HEK293 (cell line): ENCODE measurements around the gene HDAC10.

ENCODE experiments used
- GLI2 ChIP-seq: fragments of 450-650 bp; formaldehyde crosslinking; IDR thresholded peaks from 2 replicates; pipeline ENCODE4; 2017; ENCODE audit warnings: missing biosample characterization, missing genetic modification characterization, low read depth, borderline replicate concordance
- HOXC10 ChIP-seq: sonication (generic); formaldehyde crosslinking; IDR thresholded peaks from 2 replicates; pipeline ENCODE4 v1.8.1; 2023; ENCODE audit warnings: mild to moderate bottlenecking, missing genetic modification reagents
- MZF1 ChIP-seq: fragments of 450-650 bp; formaldehyde crosslinking; IDR thresholded peaks from 2 replicates; pipeline ENCODE4 v1.5.1; 2017; ENCODE audit warnings: missing biosample characterization, missing genetic modification characterization, borderline replicate concordance
- SP3 ChIP-seq: fragments of 450-650 bp; formaldehyde crosslinking; IDR thresholded peaks from 2 replicates; pipeline ENCODE4 v1.5.1; 2016; ENCODE audit warnings: missing biosample characterization, missing genetic modification characterization
- YY1 ChIP-seq: fragments of 450-650 bp; formaldehyde crosslinking; IDR thresholded peaks from 2 replicates; pipeline ENCODE4 v1.5.1; 2018; ENCODE audit warnings: missing biosample characterization, missing genetic modification characterization
- ZFHX2 ChIP-seq: fragments of 450-650 bp; formaldehyde crosslinking; conservative IDR thresholded peaks from 2 replicates; pipeline ENCODE4 v1.5.1; 2016; ENCODE audit warnings: missing biosample characterization, missing genetic modification characterization
- ZFP3 ChIP-seq: fragments of 450-650 bp; formaldehyde crosslinking; IDR thresholded peaks from 2 replicates; pipeline ENCODE4 v1.5.1; 2016; ENCODE audit warnings: low read depth, missing biosample characterization, missing genetic modification characterization
- ZFP41 ChIP-seq: fragments of 450-650 bp; formaldehyde crosslinking; IDR thresholded peaks from 2 replicates; pipeline ENCODE4 v1.5.1; 2016; ENCODE audit warnings: missing biosample characterization, missing genetic modification characterization, borderline replicate concordance
- ZNF140 ChIP-seq: fragments of 450-650 bp; formaldehyde crosslinking; IDR thresholded peaks from 2 replicates; pipeline ENCODE4 v1.5.1; 2016; ENCODE audit warnings: missing biosample characterization, missing genetic modification characterization
- ZNF155 ChIP-seq: fragments of 450-650 bp; formaldehyde crosslinking; IDR thresholded peaks from 2 replicates; pipeline ENCODE4 v1.5.1; 2016; ENCODE audit warnings: missing biosample characterization, missing genetic modification characterization
- ZNF292 ChIP-seq: fragments of 450-650 bp; formaldehyde crosslinking; IDR thresholded peaks from 2 replicates; pipeline ENCODE4 v1.5.1; 2016; ENCODE audit warnings: low read depth, missing biosample characterization, missing genetic modification characterization, borderline replicate concordance
- ZNF335 ChIP-seq: fragments of 450-650 bp; formaldehyde crosslinking; conservative IDR thresholded peaks from 2 replicates; pipeline ENCODE4 v1.5.1; 2016; ENCODE audit warnings: missing biosample characterization, missing genetic modification characterization
- ZNF433 ChIP-seq: fragments of 450-650 bp; formaldehyde crosslinking; IDR thresholded peaks from 2 replicates; pipeline ENCODE4 v1.5.1; 2016; ENCODE audit warnings: missing biosample characterization, missing genetic modification characterization, low read depth
- ZNF558 ChIP-seq: fragments of 450-650 bp; formaldehyde crosslinking; IDR thresholded peaks from 2 replicates; pipeline ENCODE4 v1.5.1; 2016; ENCODE audit warnings: missing biosample characterization, missing genetic modification characterization
- ZNF560 ChIP-seq: fragments of 450-650 bp; formaldehyde crosslinking; IDR thresholded peaks from 2 replicates; pipeline ENCODE4 v1.5.1; 2017; ENCODE audit warnings: missing biosample characterization, missing genetic modification characterization, borderline replicate concordance
- ZNF571 ChIP-seq: fragments of 450-650 bp; formaldehyde crosslinking; IDR thresholded peaks from 2 replicates; pipeline ENCODE4 v1.5.0; 2017; ENCODE audit warnings: missing biosample characterization, missing genetic modification characterization
- ZNF596 ChIP-seq: fragments of 450-650 bp; IDR thresholded peaks from 2 replicates; pipeline ENCODE4 v1.5.0; 2018; ENCODE audit warnings: missing biosample characterization, mild to moderate bottlenecking, missing genetic modification characterization, moderate library complexity
- ZNF747 ChIP-seq: fragments of 450-650 bp; formaldehyde crosslinking; IDR thresholded peaks from 2 replicates; pipeline ENCODE4 v1.5.1; 2016; ENCODE audit warnings: missing biosample characterization, missing genetic modification characterization
- TF ChIP-seq, protein P1 (sequence below): fragments of 450-650 bp; formaldehyde crosslinking; IDR thresholded peaks from 2 replicates; pipeline ENCODE4 v1.5.1; 2016; ENCODE audit warnings: missing biosample characterization, missing genetic modification characterization
- TF ChIP-seq, protein P2 (sequence below): fragments of 450-650 bp; formaldehyde crosslinking; IDR thresholded peaks from 2 replicates; pipeline ENCODE4 v1.5.1; 2016; ENCODE audit warnings: missing biosample characterization, missing genetic modification characterization
- TF ChIP-seq, protein P3 (sequence below): fragments of 450-650 bp; formaldehyde crosslinking; IDR thresholded peaks from 2 replicates; pipeline ENCODE4 v1.5.1; 2016; ENCODE audit warnings: missing biosample characterization, missing genetic modification characterization, low read depth
- TF ChIP-seq, protein P4 (sequence below): fragments of 450-650 bp; formaldehyde crosslinking; IDR thresholded peaks from 2 replicates; pipeline ENCODE4 v1.5.1; 2016; ENCODE audit warnings: missing biosample characterization, missing genetic modification characterization
- TF ChIP-seq, protein P5 (sequence below): fragments of 450-650 bp; formaldehyde crosslinking; IDR thresholded peaks from 2 replicates; pipeline ENCODE4 v1.5.1; 2017; ENCODE audit warnings: missing biosample characterization, missing genetic modification characterization
- TF ChIP-seq, protein P6 (sequence below): fragments of 450-650 bp; formaldehyde crosslinking; IDR thresholded peaks from 2 replicates; pipeline ENCODE4 v1.5.1; 2017; ENCODE audit warnings: missing biosample characterization, missing genetic modification characterization

Gene HDAC10

DNA sequence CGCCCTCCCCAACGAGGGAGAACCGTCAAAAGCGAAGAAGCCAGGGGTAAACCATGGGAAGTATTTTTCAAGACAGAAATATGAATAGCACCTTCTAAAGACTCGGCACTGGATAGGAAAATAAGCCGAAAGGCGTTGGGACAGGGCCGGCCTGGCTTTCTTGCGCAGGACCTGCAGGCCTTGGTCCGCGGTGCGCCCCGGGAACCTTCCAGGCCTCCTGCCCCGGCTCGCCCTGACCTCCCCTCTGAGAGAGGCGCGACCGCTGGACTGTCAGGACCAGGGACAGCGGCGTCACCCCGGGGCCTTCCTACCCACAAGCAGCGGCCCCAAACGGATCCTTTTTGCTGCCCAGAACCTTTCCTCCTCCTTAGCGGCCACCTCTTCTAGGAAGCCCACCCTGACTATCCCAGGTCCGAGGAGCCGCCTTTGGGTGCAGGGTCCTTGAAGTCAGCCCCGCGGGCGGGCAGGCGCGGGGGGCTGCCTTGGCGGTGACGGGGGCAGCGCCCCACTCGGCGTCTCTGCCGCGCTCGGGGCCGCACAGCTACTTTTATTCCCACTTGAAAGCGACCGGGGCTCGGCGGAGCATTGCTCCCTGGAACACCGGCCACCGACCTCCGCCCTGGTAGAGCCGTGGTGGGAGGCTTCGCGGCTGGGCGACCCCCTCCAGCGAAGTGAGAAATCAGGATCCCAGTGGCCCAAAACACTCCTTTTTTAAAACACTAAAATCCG is 19.8 kb upstream of the HDAC10 start (continued):
- TF ChIP-seq, protein P1, sequence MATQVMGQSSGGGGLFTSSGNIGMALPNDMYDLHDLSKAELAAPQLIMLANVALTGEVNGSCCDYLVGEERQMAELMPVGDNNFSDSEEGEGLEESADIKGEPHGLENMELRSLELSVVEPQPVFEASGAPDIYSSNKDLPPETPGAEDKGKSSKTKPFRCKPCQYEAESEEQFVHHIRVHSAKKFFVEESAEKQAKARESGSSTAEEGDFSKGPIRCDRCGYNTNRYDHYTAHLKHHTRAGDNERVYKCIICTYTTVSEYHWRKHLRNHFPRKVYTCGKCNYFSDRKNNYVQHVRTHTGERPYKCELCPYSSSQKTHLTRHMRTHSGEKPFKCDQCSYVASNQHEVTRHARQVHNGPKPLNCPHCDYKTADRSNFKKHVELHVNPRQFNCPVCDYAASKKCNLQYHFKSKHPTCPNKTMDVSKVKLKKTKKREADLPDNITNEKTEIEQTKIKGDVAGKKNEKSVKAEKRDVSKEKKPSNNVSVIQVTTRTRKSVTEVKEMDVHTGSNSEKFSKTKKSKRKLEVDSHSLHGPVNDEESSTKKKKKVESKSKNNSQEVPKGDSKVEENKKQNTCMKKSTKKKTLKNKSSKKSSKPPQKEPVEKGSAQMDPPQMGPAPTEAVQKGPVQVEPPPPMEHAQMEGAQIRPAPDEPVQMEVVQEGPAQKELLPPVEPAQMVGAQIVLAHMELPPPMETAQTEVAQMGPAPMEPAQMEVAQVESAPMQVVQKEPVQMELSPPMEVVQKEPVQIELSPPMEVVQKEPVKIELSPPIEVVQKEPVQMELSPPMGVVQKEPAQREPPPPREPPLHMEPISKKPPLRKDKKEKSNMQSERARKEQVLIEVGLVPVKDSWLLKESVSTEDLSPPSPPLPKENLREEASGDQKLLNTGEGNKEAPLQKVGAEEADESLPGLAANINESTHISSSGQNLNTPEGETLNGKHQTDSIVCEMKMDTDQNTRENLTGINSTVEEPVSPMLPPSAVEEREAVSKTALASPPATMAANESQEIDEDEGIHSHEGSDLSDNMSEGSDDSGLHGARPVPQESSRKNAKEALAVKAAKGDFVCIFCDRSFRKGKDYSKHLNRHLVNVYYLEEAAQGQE (tag by site-specific recombination) = peak; percentile 98
- TF ChIP-seq, protein P2, sequence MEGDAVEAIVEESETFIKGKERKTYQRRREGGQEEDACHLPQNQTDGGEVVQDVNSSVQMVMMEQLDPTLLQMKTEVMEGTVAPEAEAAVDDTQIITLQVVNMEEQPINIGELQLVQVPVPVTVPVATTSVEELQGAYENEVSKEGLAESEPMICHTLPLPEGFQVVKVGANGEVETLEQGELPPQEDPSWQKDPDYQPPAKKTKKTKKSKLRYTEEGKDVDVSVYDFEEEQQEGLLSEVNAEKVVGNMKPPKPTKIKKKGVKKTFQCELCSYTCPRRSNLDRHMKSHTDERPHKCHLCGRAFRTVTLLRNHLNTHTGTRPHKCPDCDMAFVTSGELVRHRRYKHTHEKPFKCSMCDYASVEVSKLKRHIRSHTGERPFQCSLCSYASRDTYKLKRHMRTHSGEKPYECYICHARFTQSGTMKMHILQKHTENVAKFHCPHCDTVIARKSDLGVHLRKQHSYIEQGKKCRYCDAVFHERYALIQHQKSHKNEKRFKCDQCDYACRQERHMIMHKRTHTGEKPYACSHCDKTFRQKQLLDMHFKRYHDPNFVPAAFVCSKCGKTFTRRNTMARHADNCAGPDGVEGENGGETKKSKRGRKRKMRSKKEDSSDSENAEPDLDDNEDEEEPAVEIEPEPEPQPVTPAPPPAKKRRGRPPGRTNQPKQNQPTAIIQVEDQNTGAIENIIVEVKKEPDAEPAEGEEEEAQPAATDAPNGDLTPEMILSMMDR (tag by site-specific recombination) = 0 out of 2 replicates have a peak, but pooled peaks have one; percentile 1
- TF ChIP-seq, protein P3, sequence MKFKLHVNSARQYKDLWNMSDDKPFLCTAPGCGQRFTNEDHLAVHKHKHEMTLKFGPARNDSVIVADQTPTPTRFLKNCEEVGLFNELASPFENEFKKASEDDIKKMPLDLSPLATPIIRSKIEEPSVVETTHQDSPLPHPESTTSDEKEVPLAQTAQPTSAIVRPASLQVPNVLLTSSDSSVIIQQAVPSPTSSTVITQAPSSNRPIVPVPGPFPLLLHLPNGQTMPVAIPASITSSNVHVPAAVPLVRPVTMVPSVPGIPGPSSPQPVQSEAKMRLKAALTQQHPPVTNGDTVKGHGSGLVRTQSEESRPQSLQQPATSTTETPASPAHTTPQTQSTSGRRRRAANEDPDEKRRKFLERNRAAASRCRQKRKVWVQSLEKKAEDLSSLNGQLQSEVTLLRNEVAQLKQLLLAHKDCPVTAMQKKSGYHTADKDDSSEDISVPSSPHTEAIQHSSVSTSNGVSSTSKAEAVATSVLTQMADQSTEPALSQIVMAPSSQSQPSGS (tag by site-specific recombination) = no peak
- TF ChIP-seq ZNF155 (tag by site-specific recombination) = no peak
- TF ChIP-seq MZF1 (tag by site-specific recombination) = no peak
- TF ChIP-seq ZNF433 (tag by site-specific recombination) = no peak
- TF ChIP-seq, protein P4, sequence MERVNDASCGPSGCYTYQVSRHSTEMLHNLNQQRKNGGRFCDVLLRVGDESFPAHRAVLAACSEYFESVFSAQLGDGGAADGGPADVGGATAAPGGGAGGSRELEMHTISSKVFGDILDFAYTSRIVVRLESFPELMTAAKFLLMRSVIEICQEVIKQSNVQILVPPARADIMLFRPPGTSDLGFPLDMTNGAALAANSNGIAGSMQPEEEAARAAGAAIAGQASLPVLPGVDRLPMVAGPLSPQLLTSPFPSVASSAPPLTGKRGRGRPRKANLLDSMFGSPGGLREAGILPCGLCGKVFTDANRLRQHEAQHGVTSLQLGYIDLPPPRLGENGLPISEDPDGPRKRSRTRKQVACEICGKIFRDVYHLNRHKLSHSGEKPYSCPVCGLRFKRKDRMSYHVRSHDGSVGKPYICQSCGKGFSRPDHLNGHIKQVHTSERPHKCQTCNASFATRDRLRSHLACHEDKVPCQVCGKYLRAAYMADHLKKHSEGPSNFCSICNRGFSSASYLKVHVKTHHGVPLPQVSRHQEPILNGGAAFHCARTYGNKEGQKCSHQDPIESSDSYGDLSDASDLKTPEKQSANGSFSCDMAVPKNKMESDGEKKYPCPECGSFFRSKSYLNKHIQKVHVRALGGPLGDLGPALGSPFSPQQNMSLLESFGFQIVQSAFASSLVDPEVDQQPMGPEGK = peak; percentile 42; the same call in 1 of the 2 replicates
- no peak for TF ChIP-seq ZFP41 (tag by site-specific recombination)
- no peak for TF ChIP-seq ZNF747
- no peak for TF ChIP-seq ZNF571 (tag by site-specific recombination)
- TF ChIP-seq ZNF335 = peak; percentile 85
- TF ChIP-seq ZNF140 (tag by site-specific recombination) = no peak
- no peak for TF ChIP-seq ZNF558
- no peak for TF ChIP-seq ZNF596
- TF ChIP-seq, protein P5, sequence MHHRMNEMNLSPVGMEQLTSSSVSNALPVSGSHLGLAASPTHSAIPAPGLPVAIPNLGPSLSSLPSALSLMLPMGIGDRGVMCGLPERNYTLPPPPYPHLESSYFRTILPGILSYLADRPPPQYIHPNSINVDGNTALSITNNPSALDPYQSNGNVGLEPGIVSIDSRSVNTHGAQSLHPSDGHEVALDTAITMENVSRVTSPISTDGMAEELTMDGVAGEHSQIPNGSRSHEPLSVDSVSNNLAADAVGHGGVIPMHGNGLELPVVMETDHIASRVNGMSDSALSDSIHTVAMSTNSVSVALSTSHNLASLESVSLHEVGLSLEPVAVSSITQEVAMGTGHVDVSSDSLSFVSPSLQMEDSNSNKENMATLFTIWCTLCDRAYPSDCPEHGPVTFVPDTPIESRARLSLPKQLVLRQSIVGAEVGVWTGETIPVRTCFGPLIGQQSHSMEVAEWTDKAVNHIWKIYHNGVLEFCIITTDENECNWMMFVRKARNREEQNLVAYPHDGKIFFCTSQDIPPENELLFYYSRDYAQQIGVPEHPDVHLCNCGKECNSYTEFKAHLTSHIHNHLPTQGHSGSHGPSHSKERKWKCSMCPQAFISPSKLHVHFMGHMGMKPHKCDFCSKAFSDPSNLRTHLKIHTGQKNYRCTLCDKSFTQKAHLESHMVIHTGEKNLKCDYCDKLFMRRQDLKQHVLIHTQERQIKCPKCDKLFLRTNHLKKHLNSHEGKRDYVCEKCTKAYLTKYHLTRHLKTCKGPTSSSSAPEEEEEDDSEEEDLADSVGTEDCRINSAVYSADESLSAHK = no peak
- no peak for TF ChIP-seq ZFP3 (tag by site-specific recombination)
- TF ChIP-seq GLI2 (tag by site-specific recombination) = no peak
- TF ChIP-seq SP3 (tag by site-specific recombination) = no peak; the same call in 1 of the 2 replicates
- TF ChIP-seq, protein P6, sequence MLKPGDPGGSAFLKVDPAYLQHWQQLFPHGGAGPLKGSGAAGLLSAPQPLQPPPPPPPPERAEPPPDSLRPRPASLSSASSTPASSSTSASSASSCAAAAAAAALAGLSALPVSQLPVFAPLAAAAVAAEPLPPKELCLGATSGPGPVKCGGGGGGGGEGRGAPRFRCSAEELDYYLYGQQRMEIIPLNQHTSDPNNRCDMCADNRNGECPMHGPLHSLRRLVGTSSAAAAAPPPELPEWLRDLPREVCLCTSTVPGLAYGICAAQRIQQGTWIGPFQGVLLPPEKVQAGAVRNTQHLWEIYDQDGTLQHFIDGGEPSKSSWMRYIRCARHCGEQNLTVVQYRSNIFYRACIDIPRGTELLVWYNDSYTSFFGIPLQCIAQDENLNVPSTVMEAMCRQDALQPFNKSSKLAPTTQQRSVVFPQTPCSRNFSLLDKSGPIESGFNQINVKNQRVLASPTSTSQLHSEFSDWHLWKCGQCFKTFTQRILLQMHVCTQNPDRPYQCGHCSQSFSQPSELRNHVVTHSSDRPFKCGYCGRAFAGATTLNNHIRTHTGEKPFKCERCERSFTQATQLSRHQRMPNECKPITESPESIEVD = no peak
- TF ChIP-seq ZNF292 (tag by site-specific recombination) = no peak
- TF ChIP-seq YY1 (tag by site-specific recombination) = no peak
- no peak for TF ChIP-seq ZNF560
- no peak for TF ChIP-seq HOXC10 (CRISPR knock-in tag)
- TF ChIP-seq ZFHX2 (tag by site-specific recombination) = no peak
